SK-N-SH (cell line): ENCODE measurements around the gene UST. TPM values are rescaled to one million over a fixed set of nuclear protein-coding genes. Genes with fewer than 3 reads are reported as not detected.

Source experiments
- CTCF ChIA-PET: fragments of 300-600, 350-600 bp; formaldehyde crosslinking; extraction: SDS; loops from one replicate; lab custom pipeline; 2021; lab: Yijun Ruan, JAX
- POLR2A ChIA-PET: fragments of 350-600 bp; sonication (Branson Sonifier 250); formaldehyde crosslinking; extraction: SDS; loops from one replicate; lab custom pipeline; 2020; ENCODE audit warnings: antibody characterized with exemption, inconsistent platforms; lab: Yijun Ruan, JAX
- DNase-seq: peaks from one replicate; pipeline ENCODE4 v3.0.0; 2012
- H2AFZ ChIP-seq: fragments of 200-600 bp; sonication (generic); 2 replicates; pipeline ENCODE4 v1.8.1; 2016; ENCODE audit warnings: antibody characterized with exemption, mild to moderate bottlenecking, low read depth
- H3F3A ChIP-seq: fragments of 200-600 bp; sonication (generic); replicated peaks from 2 replicates; pipeline ENCODE3; 2016; ENCODE audit warnings: antibody characterized with exemption, mild to moderate bottlenecking; ENCODE audit not compliant: insufficient read depth
- H3K27ac ChIP-seq, 2 experiments: fragments of 200-500 bp in 1 of 2; fragments of 200-600 bp in 1 of 2; sonication (Bioruptor generic) in 1 of 2; sonication (generic), shearing (Covaris generic) in 1 of 2; 2 replicates each; pipeline versions ENCODE4 v1.5.1 to v1.6.1; 2014 to 2016; ENCODE audit warnings: low read depth in 2 of 2, inconsistent platforms in 1 of 2, low read length in 1 of 2, mild to moderate bottlenecking in 1 of 2, mixed read lengths in 1 of 2
- H3K27me3 ChIP-seq: fragments of 200-600 bp; sonication (generic), shearing (Covaris generic); 2 replicates; pipeline ENCODE4 v1.6.1; 2016; ENCODE audit warnings: mixed run types; ENCODE audit not compliant: insufficient read depth
- H3K36me3 ChIP-seq, 2 experiments: fragments of 200-500 bp in 1 of 2; fragments of 200-600 bp in 1 of 2; sonication (Bioruptor generic) in 1 of 2; sonication (generic) in 1 of 2; replicated peaks in 1 of 2; 2 replicates each; pipeline versions ENCODE3 to v1.5.1; 2014 to 2016; ENCODE audit warnings: low read length in 1 of 2, mild to moderate bottlenecking in 1 of 2; ENCODE audit not compliant: insufficient read depth in 2 of 2, control insufficient read depth in 1 of 2
- H3K4me1 ChIP-seq, 2 experiments: fragments of 200-500 bp in 1 of 2; fragments of 200-600 bp in 1 of 2; sonication (Bioruptor generic) in 1 of 2; sonication (generic), shearing (Covaris generic) in 1 of 2; 2 replicates each; pipeline versions ENCODE4 v1.5.1 to v1.6.1; 2014 to 2016; ENCODE audit warnings: low read depth in 1 of 2, low read length in 1 of 2, mixed run types in 1 of 2; ENCODE audit not compliant: insufficient read depth in 2 of 2, control insufficient read depth in 1 of 2
- H3K4me2 ChIP-seq: fragments of 200-600 bp; sonication (generic), shearing (Covaris generic); 2 replicates; pipeline ENCODE4 v1.6.1; 2017; ENCODE audit warnings: mixed run types
- H3K4me3 ChIP-seq, 2 experiments: fragments of 200-500 bp in 1 of 2; fragments of 200-600 bp in 1 of 2; sonication (Bioruptor generic) in 1 of 2; sonication (generic), shearing (Covaris generic) in 1 of 2; 2 replicates each; pipeline versions ENCODE4 v1.5.1 to v1.8.1; 2014 to 2016; ENCODE audit warnings: low read depth in 2 of 2, inconsistent platforms in 1 of 2, low read length in 1 of 2, mild to moderate bottlenecking in 1 of 2, mixed read lengths in 1 of 2, moderate library complexity in 1 of 2
- H3K79me2 ChIP-seq: fragments of 200-600 bp; sonication (generic); 2 replicates; pipeline ENCODE4 v1.8.1; 2017; ENCODE audit warnings: mild to moderate bottlenecking; ENCODE audit not compliant: insufficient read depth
- H3K9ac ChIP-seq: fragments of 200-600 bp; sonication (generic); 2 replicates; pipeline ENCODE4 v1.6.1; 2017; ENCODE audit warnings: mixed run types
- H3K9me2 ChIP-seq: fragments of 200-600 bp; sonication (generic); 2 replicates; pipeline ENCODE4 v1.6.1; 2017; ENCODE audit warnings: mixed run types
- H3K9me3 ChIP-seq: fragments of 200-600 bp; sonication (generic); 2 replicates; pipeline ENCODE4 v1.6.1; 2017; ENCODE audit warnings: mixed run types, mild to moderate bottlenecking, moderate library complexity
- H4K20me1 ChIP-seq: fragments of 200-600 bp; sonication (generic); 2 replicates; pipeline ENCODE4 v1.6.1; 2017; ENCODE audit warnings: mild to moderate bottlenecking, mixed run types; ENCODE audit not compliant: insufficient read depth
- ELF1 ChIP-seq: IDR thresholded peaks from 2 replicates; pipeline ENCODE4 v1.4.0; 2012
- EP300 ChIP-seq, 2 experiments: IDR thresholded peaks; 2 replicates each; pipeline versions ENCODE4 v1.4.0 to v1.6.1; 2012; ENCODE audit warnings: borderline replicate concordance in 1 of 2, low read depth in 1 of 2, low read length in 1 of 2
- FOSL2 ChIP-seq: IDR thresholded peaks from 2 replicates; pipeline ENCODE4 v1.4.0; 2012; ENCODE audit warnings: low read depth, mild to moderate bottlenecking, moderate library complexity, borderline replicate concordance
- JUND ChIP-seq: IDR thresholded peaks from 2 replicates; pipeline ENCODE4 v1.4.0; 2012
- NRF1 ChIP-seq: IDR thresholded peaks from 2 replicates; pipeline ENCODE4 v1.6.1; 2012; ENCODE audit warnings: low read depth, mild to moderate bottlenecking, low read length
- PBX3 ChIP-seq: IDR thresholded peaks from 2 replicates; pipeline ENCODE4; 2012
- RXRA ChIP-seq: IDR thresholded peaks from 2 replicates; pipeline ENCODE4 v1.4.0; 2012; ENCODE audit warnings: low read depth, mild to moderate bottlenecking, borderline replicate concordance
- TCF12 ChIP-seq: IDR thresholded peaks from 2 replicates; pipeline ENCODE4 v1.4.0; 2012
- USF2 ChIP-seq: fragments of 150-350 bp; IDR thresholded peaks from 2 replicates; pipeline ENCODE4 v1.6.1; 2017; ENCODE audit warnings: antibody characterized with exemption, low read length, low read depth, borderline replicate concordance
- WGBS: methylation state at CpG from one replicate; pipeline ENCODE4 v1.1.6; 2017; ENCODE audit warnings: low lambda C conversion rate; 5-methylcytosine and 5-hydroxymethylcytosine counted together
- polyA plus RNA-seq, 3 experiments: library from polyadenylated mRNA; depleted of rRNA; stranded (reverse); fragments of >200 nt; gene quantifications; 2 replicates each; pipeline ENCODE4 v1.2.3, GENCODE V29; 2012

UST gene
- polyA plus RNA-seq, 1 of the 3 experiments (the other 2 are of a cell fraction): 1.7 TPM

GRCh38 chr6:148935705-148936435, 189.0 kb downstream of the UST start:
- no peaks in the 10 kb centered on the region for H3K9me2 ChIP-seq
- no peaks in the 10 kb centered on the region for H3K9me3 ChIP-seq
- no peaks in the 10 kb centered on the region for H4K20me1 ChIP-seq
- no peak for DNase-seq
- WGBS: 8% methylated on average over 7 of the region's 7 CpGs
- no peak overlapping the region for H2AFZ ChIP-seq
- no peak overlapping the region for H3K4me2 ChIP-seq
- peak overlapping the region in 1 of 2 experiments; percentile 8; a peak in 1 of 4 replicates for H3K27ac ChIP-seq
- H3K27me3 ChIP-seq: peaks cover 4% of the 10 kb centered on the region; the same call in 1 of the 2 replicates
- POLR2A ChIA-PET: no interaction called here
- peak; percentile 87 for TF ChIP-seq PBX3
- TF ChIP-seq USF2: no peak
- TF ChIP-seq FOSL2: peak; percentile 36; the same call in 1 of the 2 replicates
- no peak for TF ChIP-seq RXRA
- TF ChIP-seq JUND: peak; percentile 40; the same call in 1 of the 2 replicates
- TF ChIP-seq, all 33 proteins: peak for 3
- Histone ChIP-seq H3F3A (peaks cover 9% of the 10 kb centered on the region), H3K4me1 (no peaks in the 10 kb centered on the region; a peak in 1 of 4 replicates), H3K9ac (no peak overlapping the region), H3K36me3 (no peaks in the 10 kb centered on the region), H3K4me3 (no peak overlapping the region), H3K79me2 (no peaks in the 10 kb centered on the region)
- CTCF ChIA-PET: no interaction called here

GRCh38 chr6:148943451-148943850, 196.6 kb downstream of the UST start:
- Histone ChIP-seq H3K27me3 (no peaks in the 10 kb centered on the region; the same call in 1 of the 2 replicates), H3F3A (peaks cover 3% of the 10 kb centered on the region), H3K36me3 (no peaks in the 10 kb centered on the region), H3K4me2 (no peak overlapping the region), H3K79me2 (no peaks in the 10 kb centered on the region), H4K20me1 (no peaks in the 10 kb centered on the region), H3K9me3 (no peaks in the 10 kb centered on the region), H3K9me2 (no peaks in the 10 kb centered on the region), H3K4me3 (no peak overlapping the region), H3K4me1 (no peaks in the 10 kb centered on the region), H3K9ac (no peak overlapping the region), H3K27ac (peak overlapping the region in 1 of 2 experiments; percentile 34; a peak in 1 of 4 replicates), H2AFZ (no peak overlapping the region)
- ChIA-PET POLR2A (no interaction called here), CTCF (interaction anchor here (1.1 to 2.2 kb wide), 2 partner anchors 365 to 383 kb away, joined by 4 to 6 read pairs; no protein-coding TSS in a partner anchor)
- WGBS: 2% methylated on average over 1 of the region's 1 CpG
- TF ChIP-seq TCF12 (peak; percentile 7; the same call in 1 of the 2 replicates), ELF1 (no peak), NRF1 (no peak), EP300 (IDR thresholded peaks at IDR 0.05; ENCODE audit: borderline replicate concordance in 1 of 2, low read depth in 1 of 2, low read length in 1 of 2) (0 out of 4 replicates have a peak, but pooled peaks of 1 of the 2 experiments have one; percentile 12)
- no peak for DNase-seq
